ENCODE data around the gene RGS8. TPM values are rescaled to one million over a fixed set of nuclear protein-coding genes. Genes with fewer than 3 reads are reported as not detected.

The RGS8 gene
- total RNA-seq, 1 experiment from 2014 or later: 0.37 TPM

Other genes with a start within 250 kb of the RGS8 start
- not detected in 2 replicates for gene RGSL1, start 234.4 kb downstream of the RGS8 start, total RNA-seq (2014; rRNA removed; shearing (Covaris generic))
- 8.8 and 11.5 TPM in 2 replicates for gene RNASEL, start 95.3 kb downstream of the RGS8 start, total RNA-seq (2014; rRNA removed; shearing (Covaris generic))
- 5.0 and 5.7 TPM in 2 replicates for gene RGS16, start 80.2 kb downstream of the RGS8 start, total RNA-seq (2014; rRNA removed; shearing (Covaris generic))
- 0.41 and 2.4 TPM in 2 replicates for gene NPL, start 105.2 kb upstream of the RGS8 start, total RNA-seq (2014; rRNA removed; shearing (Covaris generic))
- 140 and 163 TPM in 2 replicates for gene DHX9, start 154.8 kb upstream of the RGS8 start, total RNA-seq (2014; rRNA removed; shearing (Covaris generic))

All from SJSA1 (cell line).